ENCODE data around the gene KRTAP4-8.
"Not testable (repeated sequence)": the region's sequence is repeated elsewhere in the genome, so short reads cannot be mapped to it uniquely, and the experiment has no call there.

GRCh38 chr17:41139865-41140264 lies 41.9 kb upstream of the KRTAP4-8 start:
- TF ChIP-seq POLR2A (IDR thresholded peaks at IDR 0.05; ENCODE audit: low read length); GATA1 (IDR thresholded peaks at IDR 0.05; ENCODE audit: low read depth, low read length): not testable (repeated sequence)

Data from erythroblast (primary cell).